OCI-LY3 (cell line): ENCODE results near the gene GRIK1.

Experiments
- EZH2phosphoT487 ChIP-seq: fragments of 200-600 bp; shearing (Covaris generic); IDR thresholded peaks from 2 replicates; pipeline ENCODE4 v1.6.1; 2018; ENCODE audit warnings: antibody characterized with exemption, mixed run types, low read depth
- TF ChIP-seq, protein P1 (sequence below): fragments of 200-600, 300-600 bp; sonication (generic); IDR thresholded peaks from 2 replicates; pipeline ENCODE4 v1.5.1; 2014; ENCODE audit warnings: antibody characterized with exemption, low read length, low read depth

DNA sequence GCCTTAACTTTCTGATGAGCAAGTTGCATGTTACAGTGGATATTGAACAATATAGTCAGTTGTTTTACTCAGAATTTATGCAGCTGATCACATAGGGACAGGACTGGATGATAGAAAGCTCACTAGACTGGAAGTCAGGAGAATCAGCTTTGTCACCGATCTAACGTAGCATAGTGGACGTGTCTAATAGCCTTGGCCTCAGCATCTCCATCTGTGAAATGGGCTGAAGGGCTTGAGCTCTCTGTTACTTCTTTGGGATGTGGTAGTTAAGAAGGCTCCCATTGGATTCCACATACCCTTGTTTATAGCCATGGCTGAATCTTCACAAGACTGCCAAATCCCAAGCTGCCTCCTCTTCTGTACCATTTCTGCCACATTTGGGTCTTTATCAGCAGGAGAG is 190.6 kb downstream of the GRIK1 start:
- TF ChIP-seq, protein P1, sequence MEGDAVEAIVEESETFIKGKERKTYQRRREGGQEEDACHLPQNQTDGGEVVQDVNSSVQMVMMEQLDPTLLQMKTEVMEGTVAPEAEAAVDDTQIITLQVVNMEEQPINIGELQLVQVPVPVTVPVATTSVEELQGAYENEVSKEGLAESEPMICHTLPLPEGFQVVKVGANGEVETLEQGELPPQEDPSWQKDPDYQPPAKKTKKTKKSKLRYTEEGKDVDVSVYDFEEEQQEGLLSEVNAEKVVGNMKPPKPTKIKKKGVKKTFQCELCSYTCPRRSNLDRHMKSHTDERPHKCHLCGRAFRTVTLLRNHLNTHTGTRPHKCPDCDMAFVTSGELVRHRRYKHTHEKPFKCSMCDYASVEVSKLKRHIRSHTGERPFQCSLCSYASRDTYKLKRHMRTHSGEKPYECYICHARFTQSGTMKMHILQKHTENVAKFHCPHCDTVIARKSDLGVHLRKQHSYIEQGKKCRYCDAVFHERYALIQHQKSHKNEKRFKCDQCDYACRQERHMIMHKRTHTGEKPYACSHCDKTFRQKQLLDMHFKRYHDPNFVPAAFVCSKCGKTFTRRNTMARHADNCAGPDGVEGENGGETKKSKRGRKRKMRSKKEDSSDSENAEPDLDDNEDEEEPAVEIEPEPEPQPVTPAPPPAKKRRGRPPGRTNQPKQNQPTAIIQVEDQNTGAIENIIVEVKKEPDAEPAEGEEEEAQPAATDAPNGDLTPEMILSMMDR, result no peak
- no peak for TF ChIP-seq EZH2phosphoT487
